PC-9 (cell line): ENCODE measurements around the gene CHRNA4.

Experiments used
- EZH2 ChIP-seq: fragments of 200-600 bp; sonication (generic); IDR thresholded peaks from 2 replicates; pipeline ENCODE4 v1.8.0; 2017; ENCODE audit warnings: antibody characterized with exemption, low read depth
- TF ChIP-seq, protein P1 (sequence below): fragments of 200-600 bp; sonication (generic); conservative IDR thresholded peaks from 2 replicates; pipeline ENCODE4 v1.6.1; 2017; ENCODE audit warnings: mixed run types, antibody characterized with exemption, mild to moderate bottlenecking, moderate library complexity

DNA sequence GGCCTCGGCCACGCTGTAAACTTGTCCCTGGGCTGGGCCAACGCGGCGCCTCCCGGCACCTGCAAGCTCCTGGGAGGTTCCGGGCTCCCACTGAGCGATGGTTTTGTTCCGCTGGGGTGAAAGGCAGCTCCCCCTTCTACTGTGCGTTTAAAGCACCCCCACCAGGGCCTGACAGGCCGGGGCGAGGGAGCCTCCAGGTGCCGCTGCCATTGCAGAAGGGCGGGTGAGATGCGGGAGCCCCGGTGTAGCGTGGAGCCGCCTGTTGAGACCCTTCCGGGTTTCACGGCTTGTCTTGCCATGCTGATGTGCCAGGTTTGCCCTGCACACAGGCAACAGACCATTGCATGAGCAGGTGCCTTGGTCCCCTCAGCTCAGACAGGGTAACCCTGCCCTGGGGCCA is 65.3 kb downstream of the CHRNA4 start:
- no peak for TF ChIP-seq EZH2
- TF ChIP-seq, protein P1, sequence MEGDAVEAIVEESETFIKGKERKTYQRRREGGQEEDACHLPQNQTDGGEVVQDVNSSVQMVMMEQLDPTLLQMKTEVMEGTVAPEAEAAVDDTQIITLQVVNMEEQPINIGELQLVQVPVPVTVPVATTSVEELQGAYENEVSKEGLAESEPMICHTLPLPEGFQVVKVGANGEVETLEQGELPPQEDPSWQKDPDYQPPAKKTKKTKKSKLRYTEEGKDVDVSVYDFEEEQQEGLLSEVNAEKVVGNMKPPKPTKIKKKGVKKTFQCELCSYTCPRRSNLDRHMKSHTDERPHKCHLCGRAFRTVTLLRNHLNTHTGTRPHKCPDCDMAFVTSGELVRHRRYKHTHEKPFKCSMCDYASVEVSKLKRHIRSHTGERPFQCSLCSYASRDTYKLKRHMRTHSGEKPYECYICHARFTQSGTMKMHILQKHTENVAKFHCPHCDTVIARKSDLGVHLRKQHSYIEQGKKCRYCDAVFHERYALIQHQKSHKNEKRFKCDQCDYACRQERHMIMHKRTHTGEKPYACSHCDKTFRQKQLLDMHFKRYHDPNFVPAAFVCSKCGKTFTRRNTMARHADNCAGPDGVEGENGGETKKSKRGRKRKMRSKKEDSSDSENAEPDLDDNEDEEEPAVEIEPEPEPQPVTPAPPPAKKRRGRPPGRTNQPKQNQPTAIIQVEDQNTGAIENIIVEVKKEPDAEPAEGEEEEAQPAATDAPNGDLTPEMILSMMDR, result no peak
